Rectal smooth muscle tissue (tissue), 1 donor: Measurements from ENCODE around the gene LRRC52.

ENCODE experiments used
- H3K27ac ChIP-seq: one replicate; pipeline ENCODE4 v1.7.0; 2013; ENCODE audit warnings: low read depth, low read length, inconsistent platforms
- H3K27me3 ChIP-seq: one replicate; pipeline ENCODE4 v1.7.0; 2013; ENCODE audit warnings: low read length; ENCODE audit not compliant: control insufficient read depth, insufficient read depth
- H3K36me3 ChIP-seq: one replicate; pipeline ENCODE4 v1.7.0; 2013; ENCODE audit warnings: low read length; ENCODE audit not compliant: control insufficient read depth, insufficient read depth
- H3K4me1 ChIP-seq: one replicate; pipeline ENCODE4 v1.7.0; 2013; ENCODE audit warnings: low read length; ENCODE audit not compliant: control insufficient read depth, insufficient read depth
- H3K4me3 ChIP-seq: one replicate; pipeline ENCODE4 v1.7.0; 2013; ENCODE audit warnings: low read length
- H3K9ac ChIP-seq: one replicate; pipeline ENCODE4 v1.7.0; 2013; ENCODE audit warnings: low read length

LRRC52 gene

DNA sequence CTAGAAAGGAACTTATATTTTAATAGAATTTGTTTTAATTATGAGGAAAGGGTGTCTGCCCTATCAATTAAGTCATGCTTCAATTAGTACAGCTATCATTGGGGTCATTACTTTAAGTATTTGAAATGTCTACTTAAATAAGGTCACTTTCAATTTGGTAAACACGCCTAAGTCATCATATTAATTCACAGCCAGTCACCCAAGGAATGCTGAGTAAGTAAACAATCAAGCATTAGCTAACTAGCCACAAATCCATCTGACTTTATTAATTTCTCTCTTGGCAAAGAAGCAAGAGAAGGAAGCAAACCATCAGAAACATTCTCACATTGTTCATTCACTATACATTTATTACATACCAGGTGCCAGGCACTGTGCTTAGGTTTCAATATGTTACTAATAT lies 1.2 kb upstream of the LRRC52 start:
- Histone ChIP-seq H3K27ac (no peak overlapping the region), H3K9ac (no peak overlapping the region), H3K36me3 (no peaks in the 10 kb centered on the region), H3K4me3 (no peak overlapping the region), H3K27me3 (no peaks in the 10 kb centered on the region), H3K4me1 (no peaks in the 10 kb centered on the region)

DNA sequence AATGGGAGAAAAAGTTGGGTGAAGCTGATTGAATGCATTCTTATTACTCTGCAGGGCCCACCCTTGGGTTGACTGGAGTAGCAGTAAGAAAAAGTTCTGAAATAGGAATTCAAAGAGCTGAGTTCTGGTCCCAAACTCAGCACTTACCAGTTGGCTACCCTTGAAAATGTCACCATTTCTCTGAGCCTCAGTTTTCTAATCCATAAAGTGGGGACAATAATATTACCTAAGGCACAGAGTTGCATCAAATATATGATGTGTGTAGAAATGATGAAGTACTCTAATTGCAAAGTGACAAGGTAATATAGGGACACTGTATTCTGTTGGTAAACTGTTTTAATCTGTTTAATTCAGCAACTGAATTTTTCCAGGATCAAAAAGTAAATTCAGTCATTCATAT lies 1.2 kb downstream of the LRRC52 start:
- no peak overlapping the region for H3K4me3 ChIP-seq
- H3K27me3 ChIP-seq: no peaks in the 10 kb centered on the region
- H3K27ac ChIP-seq: no peak overlapping the region
- H3K4me1 ChIP-seq: no peaks in the 10 kb centered on the region
- no peak overlapping the region for H3K9ac ChIP-seq
- no peaks in the 10 kb centered on the region for H3K36me3 ChIP-seq

DNA sequence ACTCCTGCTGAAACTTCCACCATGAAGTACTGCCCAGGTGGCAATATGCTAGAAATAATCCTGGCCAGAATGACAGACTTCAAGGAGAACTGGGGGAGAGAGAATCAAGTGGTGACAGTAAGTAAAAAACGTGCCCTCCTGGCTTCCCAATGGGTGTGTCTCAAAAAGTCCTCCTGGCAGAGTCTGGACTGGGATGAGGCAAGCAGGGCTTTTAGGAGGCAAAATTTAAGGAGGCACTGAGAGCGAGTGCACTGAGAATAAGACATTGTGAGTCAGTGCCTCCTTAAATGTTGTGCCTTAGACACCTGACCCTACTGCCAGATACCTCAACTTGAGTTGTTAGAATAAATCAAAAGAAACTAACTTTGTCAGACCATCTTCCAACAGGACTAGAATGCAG lies 2.2 kb downstream of the LRRC52 start:
- Histone ChIP-seq H3K4me1 (no peaks in the 10 kb centered on the region), H3K9ac (no peak overlapping the region), H3K27me3 (no peaks in the 10 kb centered on the region), H3K27ac (no peak overlapping the region), H3K4me3 (no peak overlapping the region), H3K36me3 (no peaks in the 10 kb centered on the region)

DNA sequence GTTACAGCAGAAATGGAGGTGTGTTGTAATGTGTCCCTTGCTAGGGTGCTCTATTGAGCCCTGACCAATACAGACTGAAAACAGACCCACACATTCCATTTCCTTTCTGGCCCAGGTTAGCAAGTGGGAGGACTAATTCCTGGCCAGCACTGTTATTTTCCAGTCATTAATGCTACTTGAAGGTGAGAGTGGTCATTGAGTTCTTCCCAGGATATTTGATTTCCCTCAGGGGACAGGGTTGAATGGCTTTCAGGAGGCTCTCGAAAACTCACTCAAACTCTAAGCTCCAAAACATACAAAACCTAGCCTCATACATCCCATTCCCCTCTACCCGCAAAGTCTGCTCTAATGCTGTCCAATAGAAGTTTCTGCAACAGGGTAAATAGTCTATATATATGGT lies 6.2 kb downstream of the LRRC52 start:
- no peak overlapping the region for H3K27ac ChIP-seq
- no peaks in the 10 kb centered on the region for H3K27me3 ChIP-seq
- no peak overlapping the region for H3K9ac ChIP-seq
- H3K4me3 ChIP-seq: no peak overlapping the region
- H3K36me3 ChIP-seq: no peaks in the 10 kb centered on the region
- H3K4me1 ChIP-seq: no peaks in the 10 kb centered on the region

DNA sequence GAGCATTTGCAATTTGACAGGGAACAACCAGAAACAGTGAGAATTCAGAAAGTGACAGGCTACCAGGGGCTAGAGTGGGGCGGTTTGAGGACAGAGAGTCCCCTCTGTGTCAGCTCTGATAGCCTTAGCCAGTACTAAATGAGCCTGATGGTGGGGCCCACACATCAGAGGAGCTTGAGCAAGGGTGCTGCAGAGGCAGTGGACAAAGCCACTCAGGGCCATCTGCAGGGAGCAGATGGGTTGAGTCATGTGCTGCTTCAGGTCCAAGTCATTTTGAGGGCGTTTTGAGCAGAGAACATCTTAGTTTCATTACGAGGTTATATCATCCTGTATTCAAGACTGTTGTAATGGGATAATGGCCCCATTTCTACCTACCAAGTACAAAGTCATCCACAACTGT lies 7.7 kb downstream of the LRRC52 start:
- Histone ChIP-seq H3K27me3 (no peaks in the 10 kb centered on the region), H3K4me1 (no peaks in the 10 kb centered on the region)

DNA sequence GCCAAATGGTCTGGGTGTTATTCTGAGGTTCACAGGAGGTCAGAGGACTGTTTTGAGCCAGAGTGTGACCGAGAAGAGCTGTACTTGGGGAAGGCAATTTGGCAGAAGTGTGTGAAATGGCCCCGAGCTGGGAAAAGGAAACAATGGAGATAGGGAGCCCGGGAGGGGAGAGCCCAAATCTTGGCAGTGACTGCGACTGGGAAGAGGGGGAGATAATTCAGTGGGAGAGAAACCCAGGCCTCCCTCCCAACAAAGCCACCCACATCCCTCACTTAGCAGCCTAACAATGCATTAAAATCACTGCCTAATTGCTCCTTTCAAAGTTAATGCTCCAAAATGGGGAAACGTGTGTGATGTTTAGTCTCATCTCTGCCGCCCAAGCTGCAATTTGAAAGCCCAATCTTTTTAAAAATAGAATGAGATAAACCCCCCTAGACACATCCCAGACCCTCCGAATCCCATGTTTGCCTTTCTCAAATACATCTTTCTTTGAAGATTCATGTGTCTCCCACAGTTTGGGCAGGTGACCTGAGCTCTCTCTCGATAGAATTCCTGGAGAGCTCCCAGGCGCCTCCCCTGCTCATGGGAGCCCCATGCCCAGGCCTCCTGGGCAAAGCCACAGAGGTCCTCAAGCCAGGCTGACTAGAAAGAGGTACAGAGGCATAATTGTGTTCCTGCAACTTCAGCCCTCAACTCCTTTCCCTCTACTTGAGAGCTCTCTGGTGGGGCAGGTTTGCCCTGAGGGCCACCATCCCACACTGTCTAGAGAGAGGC lies 17.3 kb downstream of the LRRC52 start:
- Histone ChIP-seq H3K4me1 (no peaks in the 10 kb centered on the region), H3K36me3 (no peaks in the 10 kb centered on the region), H3K27ac (no peak overlapping the region), H3K27me3 (no peaks in the 10 kb centered on the region), H3K4me3 (no peak overlapping the region), H3K9ac (no peak overlapping the region)

More for the DNA sequence above, 7.7 kb downstream of the LRRC52 start:
- Histone ChIP-seq H3K9ac (no peak overlapping the region), H3K27ac (no peak overlapping the region), H3K4me3 (no peak overlapping the region), H3K36me3 (no peaks in the 10 kb centered on the region)

DNA sequence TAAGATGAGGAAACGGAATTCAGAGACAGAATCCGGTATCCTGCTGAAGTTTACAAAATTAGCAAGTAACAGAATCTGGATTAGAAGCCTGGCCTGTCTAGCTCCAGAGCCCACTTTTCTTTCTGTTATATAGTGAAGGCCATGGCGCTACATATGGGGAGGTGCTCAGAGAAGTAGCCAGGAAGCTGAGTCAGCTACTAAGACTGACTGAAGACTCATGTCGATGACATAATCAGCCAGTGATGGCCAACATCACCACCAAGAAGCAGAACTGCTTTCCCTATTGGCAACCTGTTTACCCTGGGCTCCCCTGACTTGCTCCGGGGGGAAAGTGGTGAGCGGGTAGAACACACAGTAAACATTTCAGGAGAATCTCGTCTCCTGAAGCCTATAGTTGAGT lies 18.8 kb downstream of the LRRC52 start:
- H3K27me3 ChIP-seq: no peaks in the 10 kb centered on the region
- H3K4me3 ChIP-seq: no peak overlapping the region
- no peak overlapping the region for H3K9ac ChIP-seq
- H3K4me1 ChIP-seq: no peaks in the 10 kb centered on the region
- H3K36me3 ChIP-seq: no peaks in the 10 kb centered on the region
- H3K27ac ChIP-seq: no peak overlapping the region

DNA sequence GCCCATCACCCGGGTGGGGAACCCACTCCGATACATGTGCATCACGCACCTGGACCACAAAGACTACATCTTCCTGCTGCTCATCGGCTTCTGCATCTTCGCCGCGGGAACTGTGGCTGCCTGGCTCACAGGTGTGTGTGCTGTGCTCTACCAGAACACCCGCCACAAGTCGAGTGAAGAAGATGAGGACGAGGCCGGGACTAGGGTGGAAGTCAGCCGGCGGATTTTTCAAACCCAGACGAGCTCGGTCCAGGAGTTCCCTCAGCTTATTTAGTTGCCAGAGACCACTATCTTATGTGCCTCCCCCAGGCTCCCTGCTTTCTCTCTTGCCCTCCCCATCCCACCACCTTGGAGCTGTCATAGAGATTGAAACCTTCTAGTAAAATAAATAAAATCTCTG lies 19.8 kb downstream of the LRRC52 start:
- no peak overlapping the region for H3K9ac ChIP-seq
- no peak overlapping the region for H3K27ac ChIP-seq
- H3K4me1 ChIP-seq: no peaks in the 10 kb centered on the region
- no peaks in the 10 kb centered on the region for H3K36me3 ChIP-seq
- no peak overlapping the region for H3K4me3 ChIP-seq
- no peaks in the 10 kb centered on the region for H3K27me3 ChIP-seq

DNA sequence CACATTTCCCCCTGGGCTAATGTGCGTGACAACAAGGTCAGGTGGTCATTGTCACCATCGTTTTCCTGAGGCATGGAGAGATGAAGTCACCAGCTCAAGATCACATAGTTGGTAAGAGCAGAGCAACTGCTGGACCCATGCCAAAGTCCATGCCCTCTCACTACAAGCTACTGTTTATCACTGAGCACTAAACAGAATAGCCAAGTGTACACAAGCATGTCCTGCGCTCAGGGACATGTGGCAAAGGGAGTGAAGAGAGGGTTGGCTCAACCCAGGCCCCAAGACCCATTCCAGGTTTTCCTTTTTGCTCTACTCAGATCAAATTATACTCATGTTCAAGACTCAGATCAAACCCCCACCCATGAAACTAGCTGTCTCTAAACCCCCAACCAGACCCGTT lies 20.8 kb downstream of the LRRC52 start:
- Histone ChIP-seq H3K27me3 (no peaks in the 10 kb centered on the region), H3K4me1 (no peaks in the 10 kb centered on the region), H3K36me3 (no peaks in the 10 kb centered on the region), H3K9ac (no peak overlapping the region), H3K4me3 (no peak overlapping the region), H3K27ac (no peak overlapping the region)

DNA sequence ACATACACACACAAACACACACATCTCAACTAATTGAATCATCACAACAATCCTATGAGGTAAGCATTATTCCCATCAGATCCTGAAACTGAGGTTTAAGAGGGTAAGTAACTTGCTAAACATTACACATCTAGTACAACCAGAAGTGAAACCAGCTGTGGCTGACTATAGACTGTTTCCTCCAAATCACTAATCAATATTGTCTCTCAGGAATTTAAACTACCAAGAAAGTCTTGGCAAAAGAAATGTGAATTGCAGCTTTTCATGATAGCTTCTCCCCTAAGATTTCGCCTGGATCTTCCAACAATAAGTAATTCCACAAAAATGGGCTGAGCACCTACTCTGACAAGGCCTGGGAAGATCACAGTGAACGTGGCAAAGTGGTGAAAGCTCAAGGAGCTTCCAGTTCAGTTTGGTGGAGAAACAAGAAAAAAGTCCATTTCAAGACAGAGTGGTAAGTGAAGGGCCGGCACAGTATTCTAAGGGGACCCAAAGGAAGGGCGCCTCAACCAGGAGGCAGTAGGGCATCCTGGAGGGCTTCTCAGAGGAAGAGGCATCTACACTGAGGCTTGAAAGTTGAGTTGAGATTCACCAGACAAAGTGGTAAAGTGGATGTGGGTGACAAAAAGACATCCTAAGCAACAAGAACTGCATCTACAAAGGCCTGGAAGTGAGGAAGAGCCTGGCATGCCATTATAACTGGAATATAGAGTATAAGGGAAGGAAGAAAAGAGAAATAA lies 22.1 kb downstream of the LRRC52 start:
- no peak overlapping the region for H3K9ac ChIP-seq
- no peaks in the 10 kb centered on the region for H3K4me1 ChIP-seq
- no peak overlapping the region for H3K4me3 ChIP-seq
- H3K36me3 ChIP-seq: no peaks in the 10 kb centered on the region
- H3K27me3 ChIP-seq: no peaks in the 10 kb centered on the region
- no peak overlapping the region for H3K27ac ChIP-seq

DNA sequence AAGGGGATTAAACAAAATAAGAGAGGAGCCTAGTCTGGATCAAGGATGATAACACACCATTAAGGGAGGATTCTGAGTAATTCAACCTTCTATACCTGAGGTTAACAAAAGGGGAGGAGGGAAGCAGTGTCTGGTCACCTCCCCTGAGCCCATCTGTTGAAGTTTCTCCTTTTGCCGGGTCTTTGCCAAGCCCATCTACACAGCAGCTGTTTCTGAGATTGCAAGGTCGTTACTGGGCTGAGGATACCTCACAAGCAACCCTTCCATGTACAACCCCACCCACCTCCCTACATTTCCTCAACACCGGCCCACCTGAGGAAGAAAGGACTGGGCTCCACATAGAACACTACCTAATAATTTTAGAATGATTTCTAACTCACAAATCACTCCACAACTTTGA lies 26.3 kb downstream of the LRRC52 start:
- H3K27me3 ChIP-seq: no peaks in the 10 kb centered on the region
- H3K9ac ChIP-seq: no peak overlapping the region
- no peak overlapping the region for H3K27ac ChIP-seq
- no peak overlapping the region for H3K4me3 ChIP-seq
- no peaks in the 10 kb centered on the region for H3K36me3 ChIP-seq
- H3K4me1 ChIP-seq: no peaks in the 10 kb centered on the region

DNA sequence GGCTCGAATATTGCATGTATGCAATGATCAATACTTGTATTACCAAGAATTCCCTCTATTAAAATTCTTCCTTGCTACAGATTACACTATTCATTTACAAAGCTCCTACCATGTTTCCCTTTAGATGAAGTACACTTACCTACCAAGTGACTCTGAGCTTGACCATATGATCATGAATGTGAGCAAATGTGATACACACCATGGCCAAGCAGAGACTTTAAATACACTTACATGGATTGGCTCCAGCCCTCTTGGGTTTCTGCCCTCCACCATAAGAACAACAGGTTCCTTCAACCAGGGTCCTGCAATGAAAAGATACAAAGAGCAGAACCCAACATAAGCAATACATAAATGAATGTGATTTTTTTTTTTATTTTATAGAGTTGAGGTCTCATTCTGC lies 30.0 kb downstream of the LRRC52 start:
- Histone ChIP-seq H3K27me3 (no peaks in the 10 kb centered on the region), H3K9ac (no peak overlapping the region), H3K4me3 (no peak overlapping the region), H3K36me3 (no peaks in the 10 kb centered on the region), H3K4me1 (no peaks in the 10 kb centered on the region), H3K27ac (no peak overlapping the region)

DNA sequence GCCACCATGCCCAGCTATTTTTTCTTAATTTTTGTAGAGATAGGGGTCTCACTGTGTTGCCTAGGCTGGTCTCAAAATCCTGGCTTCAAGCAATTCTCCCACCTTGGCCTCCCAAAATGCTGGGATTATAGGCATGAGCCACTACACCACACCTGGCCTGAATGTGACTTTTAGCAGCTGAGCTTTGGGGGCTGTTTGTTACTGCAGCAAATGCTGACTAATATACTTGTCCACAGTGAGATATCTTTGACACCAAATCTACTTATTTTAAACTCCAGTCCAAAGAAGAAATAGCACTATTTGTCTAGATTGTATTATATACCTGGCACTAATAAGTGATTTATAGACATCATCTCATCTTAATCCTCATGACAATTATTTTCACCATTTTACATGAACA lies 30.5 kb downstream of the LRRC52 start:
- Histone ChIP-seq H3K9ac (no peak overlapping the region), H3K27me3 (no peaks in the 10 kb centered on the region), H3K4me1 (no peaks in the 10 kb centered on the region), H3K27ac (no peak overlapping the region), H3K36me3 (no peaks in the 10 kb centered on the region), H3K4me3 (no peak overlapping the region)
